Renal pelvis (tissue), 4 donors: Measurements from ENCODE around the gene CARMIL3. TPM values are rescaled to one million over a fixed set of nuclear protein-coding genes. Genes with fewer than 3 reads are reported as not detected.

Source experiments
- DNase-seq: peaks from one replicate; pipeline ENCODE4 v3.0.0-alpha.2; 2013
- polyA plus RNA-seq, 3 donors: library from polyadenylated mRNA; unstranded; fragments of 120-200 nt; gene quantifications; one replicate each; pipeline ENCODE4 v1.2.1, GENCODE V29; 2013; ENCODE audit not compliant: insufficient read length in 3 of 3

The CARMIL3 gene
- polyA plus RNA-seq, 3 donors: 2.2 to 2.4 (median 2.4) TPM

DNA sequence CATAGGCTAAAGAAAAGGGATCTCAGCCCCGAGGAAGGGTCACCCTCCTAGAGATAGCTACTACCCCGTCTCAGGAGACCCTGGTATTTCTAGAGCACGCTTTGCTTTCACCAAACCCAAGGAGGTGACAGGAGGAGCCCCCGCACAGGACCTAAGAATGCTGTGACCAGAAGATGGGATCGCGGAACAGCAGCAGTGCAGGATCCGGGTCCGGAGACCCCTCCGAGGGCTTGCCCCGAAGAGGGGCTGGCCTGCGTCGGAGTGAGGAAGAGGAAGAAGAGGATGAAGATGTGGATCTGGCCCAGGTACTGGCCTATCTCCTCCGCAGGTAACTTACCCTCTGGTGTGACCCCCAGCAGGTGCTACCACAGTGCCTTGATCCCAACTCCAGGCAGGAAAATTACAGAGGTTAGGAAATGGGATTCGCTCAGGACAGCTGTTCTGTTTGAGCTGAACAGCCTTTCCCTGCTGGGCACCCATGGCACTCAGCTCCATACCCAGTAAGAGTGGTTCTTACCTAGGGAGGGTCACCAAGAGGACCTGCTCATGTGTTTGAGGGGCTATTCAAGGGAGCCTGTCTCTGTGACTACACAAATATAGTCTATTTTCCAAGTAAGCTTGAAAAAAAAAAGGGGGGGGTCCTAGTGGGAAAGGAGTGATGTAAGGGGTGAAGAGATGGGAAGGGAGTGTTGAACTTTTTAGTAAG lies 63.8 kb downstream of the CARMIL3 start:
- no peak for DNase-seq

DNA sequence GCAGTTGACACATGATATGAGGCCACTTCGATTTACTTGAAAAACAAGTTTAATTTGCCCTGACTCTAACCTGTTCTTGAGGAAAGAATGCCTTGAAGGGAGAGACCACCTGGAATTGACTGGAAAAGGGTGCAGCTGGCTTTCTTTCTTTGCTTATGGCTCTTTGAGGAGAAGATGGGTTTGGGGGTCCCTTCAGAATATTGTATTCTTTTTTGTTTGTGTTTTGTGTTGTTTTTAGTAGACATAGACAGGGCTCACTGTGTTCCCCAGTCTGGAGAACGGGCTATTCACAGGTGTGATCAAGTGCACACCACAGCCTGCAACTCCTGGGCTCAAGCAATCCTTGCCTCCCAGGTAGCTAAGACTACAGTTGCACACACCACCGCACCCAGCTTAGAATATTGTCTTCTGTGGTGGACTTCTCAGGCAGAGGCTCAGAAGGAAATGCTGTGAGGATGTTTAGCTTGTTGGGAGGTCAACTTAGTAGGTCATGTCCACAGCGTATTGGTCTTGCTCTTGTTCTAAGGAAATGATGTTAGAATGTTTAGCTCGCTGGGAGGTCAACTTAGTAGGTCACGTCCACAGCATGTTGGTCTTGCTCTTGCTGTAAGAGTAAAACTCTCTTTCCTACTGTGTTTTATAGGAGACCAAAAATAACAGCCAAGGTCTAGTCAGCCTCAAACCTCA lies 64.5 kb downstream of the CARMIL3 start:
- DNase-seq: no peak

DNA sequence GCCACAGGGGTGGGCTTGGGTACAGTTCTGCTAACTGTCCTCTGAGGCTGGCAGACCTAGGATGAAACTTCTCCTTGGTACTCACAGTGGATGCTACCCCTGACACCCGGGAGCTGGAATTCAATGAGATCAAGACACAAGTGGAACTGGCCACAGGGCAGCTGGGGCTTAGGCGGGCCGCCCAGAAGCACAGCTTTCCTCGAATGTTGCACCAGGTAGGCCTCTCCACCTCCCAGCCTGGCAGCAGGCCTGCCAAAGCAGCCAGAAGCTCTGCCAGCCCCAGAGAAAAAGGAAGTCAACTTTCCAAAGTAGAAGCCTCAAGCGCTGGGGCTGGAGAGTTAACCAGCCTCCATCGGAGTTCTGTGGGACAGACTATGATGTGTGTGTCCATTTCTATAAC lies 65.4 kb downstream of the CARMIL3 start:
- no peak for DNase-seq

Other genes starting within 250 kb of the CARMIL3 start
- gene DHRS4, start 98.2 kb upstream of the CARMIL3 start, polyA plus RNA-seq: 10 to 100 TPM; 56.3 to 69.2 (median 65.6) TPM
- gene DHRS4L2, start 63.1 kb upstream of the CARMIL3 start, polyA plus RNA-seq: 10 to 100 TPM; 36.1 to 44.3 (median 36.8) TPM
- under 1 TPM in 1 of 3 donors, not detected in 2; 0.24 TPM for gene CPNE6, start 19.6 kb downstream of the CARMIL3 start, polyA plus RNA-seq
- 10 to 100 TPM; 37.7 to 41.7 (median 40.0) TPM for gene PCK2, start 42.3 kb downstream of the CARMIL3 start, polyA plus RNA-seq
- 10 to 100 TPM; 82.2 to 96.2 (median 92.8) TPM for gene DCAF11, start 62.8 kb downstream of the CARMIL3 start, polyA plus RNA-seq
- gene NRL, start 62.9 kb downstream of the CARMIL3 start, polyA plus RNA-seq: 1 to 10 TPM; 2.7 to 3.2 (median 2.9) TPM
- 1 to 10 TPM; 1.1 to 2.3 (median 1.5) TPM for gene FITM1, start 78.7 kb downstream of the CARMIL3 start, polyA plus RNA-seq
- 100 to 1,000 TPM; 175 to 216 (median 196) TPM for gene PSME1, start 84.2 kb downstream of the CARMIL3 start, polyA plus RNA-seq
- 10 to 100 TPM; 19.8 to 29.7 (median 21.1) TPM for gene EMC9, start 89.6 kb downstream of the CARMIL3 start, polyA plus RNA-seq
- 100 to 1,000 TPM; 145 to 164 (median 151) TPM for gene PSME2, start 94.6 kb downstream of the CARMIL3 start, polyA plus RNA-seq
- gene RNF31, start 95.5 kb downstream of the CARMIL3 start, polyA plus RNA-seq: 10 to 100 TPM; 46.4 to 70.4 (median 53.4) TPM
- gene IRF9, start 109.3 kb downstream of the CARMIL3 start, polyA plus RNA-seq: 10 to 100 TPM; 56.8 to 68.9 (median 57.2) TPM
- 10 to 100 TPM; 71.4 to 85.6 (median 80.8) TPM for gene REC8, start 120.1 kb downstream of the CARMIL3 start, polyA plus RNA-seq
- 10 to 100 TPM; 39.6 to 48.5 (median 42.8) TPM for gene IPO4, start 136.8 kb downstream of the CARMIL3 start, polyA plus RNA-seq
- gene TM9SF1, start 143.4 kb downstream of the CARMIL3 start, polyA plus RNA-seq: 10 to 100 TPM; 45.2 to 55.8 (median 46.7) TPM
- gene TSSK4, start 153.7 kb downstream of the CARMIL3 start, polyA plus RNA-seq: 10 to 100 TPM in 2 of 3 donors, 1 to 10 TPM in 1; 3.9 to 17.9 (median 14.1) TPM
- gene CHMP4A, start 161.5 kb downstream of the CARMIL3 start, polyA plus RNA-seq: 10 to 100 TPM; 50.6 to 70.2 (median 58.2) TPM
- 10 to 100 TPM; 13.0 to 20.1 (median 15.3) TPM for gene MDP1, start 164.1 kb downstream of the CARMIL3 start, polyA plus RNA-seq
- gene NEDD8, start 180.4 kb downstream of the CARMIL3 start, polyA plus RNA-seq: 100 to 1,000 TPM; 197 to 260 (median 254) TPM
- 100 to 1,000 TPM; 120 to 132 (median 123) TPM for gene GMPR2, start 180.9 kb downstream of the CARMIL3 start, polyA plus RNA-seq
- 10 to 100 TPM; 59.4 to 62.5 (median 60.9) TPM for gene TINF2, start 190.6 kb downstream of the CARMIL3 start, polyA plus RNA-seq
- gene TGM1, start 211.2 kb downstream of the CARMIL3 start, polyA plus RNA-seq: 1 to 10 TPM; 1.5 to 4.2 (median 2.5) TPM
- 10 to 100 TPM; 24.2 to 25.5 (median 25.0) TPM for gene RABGGTA, start 219.6 kb downstream of the CARMIL3 start, polyA plus RNA-seq
- gene DHRS1, start 247.8 kb downstream of the CARMIL3 start, polyA plus RNA-seq: 10 to 100 TPM; 41.6 to 68.7 (median 43.4) TPM
- gene NOP9, start 247.8 kb downstream of the CARMIL3 start, polyA plus RNA-seq: 10 to 100 TPM; 28.0 to 29.7 (median 28.7) TPM